ENCODE measurements around the gene RIT2.

The RIT2 gene

DNA sequence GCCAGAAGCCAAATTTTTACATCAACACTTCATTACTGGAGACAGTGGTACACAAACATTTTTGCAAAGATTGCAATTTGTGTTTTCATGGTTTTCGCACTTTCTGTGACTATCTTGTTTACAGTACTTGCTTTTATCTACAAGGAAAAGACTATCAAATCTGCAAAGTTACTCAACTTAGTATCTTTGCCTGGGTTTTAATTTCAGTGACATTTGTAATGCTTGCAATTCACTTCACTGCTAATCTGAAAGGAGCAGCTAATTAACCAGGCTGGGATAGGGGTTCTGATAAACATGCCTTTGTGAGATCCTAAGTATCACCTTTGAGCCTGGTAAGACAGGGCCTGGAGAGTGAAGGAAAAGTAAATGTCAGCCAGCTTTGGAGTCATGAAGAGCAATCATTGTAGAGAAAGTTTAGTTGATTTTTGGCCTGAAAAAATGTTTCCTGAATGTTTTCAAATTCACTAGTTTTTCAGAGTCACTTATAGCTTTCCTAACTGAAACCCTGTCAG, 194.2 kb downstream of the RIT2 start:
- no peak for DNase-seq

DNA sequence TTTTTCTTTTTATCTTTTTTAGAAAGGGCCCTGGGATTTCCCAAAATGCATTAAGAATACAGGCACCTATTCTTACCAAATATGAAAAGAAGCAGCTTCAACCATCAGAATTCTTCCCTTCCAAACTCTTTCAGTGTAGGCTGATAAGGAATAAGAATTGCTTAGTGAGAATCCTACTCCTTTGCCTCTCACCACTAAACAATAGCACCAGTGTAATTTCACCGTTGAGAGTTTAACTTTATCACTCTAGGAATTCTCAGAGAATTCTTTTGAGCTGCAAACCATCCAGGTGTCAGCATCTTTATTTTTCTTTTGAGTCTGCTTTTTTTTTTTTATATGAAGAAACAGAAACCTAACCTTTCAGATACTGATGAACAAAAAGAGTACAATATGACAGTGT, 194.9 kb downstream of the RIT2 start:
- DNase-seq, result no peak

DNA sequence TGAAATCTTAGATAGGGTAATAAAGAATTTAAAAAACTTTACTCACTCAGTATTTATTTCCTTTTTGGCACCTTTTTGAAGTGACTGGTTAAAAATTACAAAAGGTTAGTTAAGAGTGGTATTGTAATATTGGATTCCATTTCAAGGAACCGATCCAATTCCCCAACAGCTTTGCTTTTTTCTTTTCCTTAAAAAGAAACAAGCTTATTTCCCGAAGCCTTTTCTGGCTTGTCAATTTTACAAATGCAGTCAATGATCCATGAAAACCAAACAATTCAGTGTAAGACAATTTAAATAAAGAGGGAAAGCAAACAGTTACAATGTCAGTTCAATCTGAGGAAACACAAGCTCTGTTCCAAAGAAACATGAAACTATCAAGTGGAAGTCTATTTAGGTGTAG, 200.2 kb downstream of the RIT2 start:
- no peak for DNase-seq

DNA sequence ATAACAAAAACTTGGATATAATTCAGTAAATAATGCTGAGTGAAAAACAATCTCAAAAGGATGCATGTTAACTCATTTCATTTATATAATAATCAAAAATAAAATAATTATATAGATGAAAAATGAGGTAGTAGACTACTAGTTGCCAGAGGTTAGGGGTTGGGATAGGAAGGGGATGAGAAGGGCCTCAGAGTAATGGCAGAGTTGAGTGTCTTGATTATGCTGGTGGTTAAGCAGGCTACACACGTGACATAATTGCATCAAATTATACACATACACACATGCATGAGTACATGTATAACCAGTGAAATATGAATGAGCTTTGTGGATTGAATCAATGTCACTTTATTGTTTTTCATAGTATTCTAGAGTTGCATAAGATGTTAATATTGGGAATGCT, 201.0 kb downstream of the RIT2 start:
- DNase-seq, result no peak

DNA sequence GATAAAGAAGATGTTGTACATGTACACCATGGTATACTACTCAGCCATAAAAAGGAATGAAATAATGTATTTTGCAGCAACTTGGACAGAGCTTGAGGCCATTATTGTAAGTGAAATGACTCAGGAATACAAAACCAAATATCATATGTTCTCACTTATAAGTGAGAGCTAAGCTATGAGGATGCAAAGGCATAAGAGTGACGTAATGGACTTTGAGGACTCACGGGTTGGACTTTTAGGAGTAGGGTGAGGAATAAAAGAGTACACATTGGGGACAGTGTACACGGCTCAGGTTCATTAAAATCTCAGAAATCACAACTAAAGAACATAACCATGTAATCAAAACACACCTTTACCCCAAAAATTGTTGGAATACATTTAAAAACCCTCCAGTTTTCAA, 206.4 kb downstream of the RIT2 start:
- DNase-seq, result no peak

DNA sequence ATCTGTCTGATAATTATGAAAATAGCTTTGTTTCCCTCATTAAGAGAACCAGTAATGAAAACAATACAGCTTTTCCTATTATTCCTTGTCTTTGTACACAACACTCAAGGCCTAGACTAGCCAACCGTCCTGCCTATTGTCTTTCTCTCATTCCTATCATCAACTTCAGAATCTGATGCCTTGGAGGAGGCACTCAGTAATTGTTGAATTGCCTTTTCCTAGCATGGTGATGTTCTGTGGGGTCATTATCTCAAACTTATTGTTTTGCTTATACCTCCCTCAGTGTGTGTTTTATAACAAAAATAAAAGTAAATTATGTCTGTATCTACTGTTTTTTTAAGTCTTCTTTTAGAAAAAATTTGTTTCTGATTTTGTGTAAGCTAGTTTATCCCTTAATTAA, 208.7 kb downstream of the RIT2 start:
- no peak for DNase-seq

DNA sequence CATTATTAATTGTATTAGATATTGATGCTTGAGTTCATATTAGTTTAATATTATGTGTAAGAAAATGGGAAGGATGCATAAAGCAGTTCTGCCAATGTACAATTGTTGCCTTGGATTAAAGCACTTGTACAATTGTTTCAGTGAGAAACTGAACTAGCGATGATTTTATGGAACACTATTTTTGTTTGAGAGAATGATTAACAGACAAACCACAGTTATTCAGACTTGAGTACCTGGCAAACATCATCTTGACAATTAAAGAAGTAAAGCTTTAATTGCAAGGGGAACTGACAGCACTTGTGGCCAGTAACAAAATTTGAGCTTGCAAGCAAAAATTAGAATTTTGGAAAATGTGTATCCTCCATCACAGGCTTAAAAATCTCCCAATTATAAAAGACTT, 214.3 kb downstream of the RIT2 start:
- no peak for DNase-seq

DNA sequence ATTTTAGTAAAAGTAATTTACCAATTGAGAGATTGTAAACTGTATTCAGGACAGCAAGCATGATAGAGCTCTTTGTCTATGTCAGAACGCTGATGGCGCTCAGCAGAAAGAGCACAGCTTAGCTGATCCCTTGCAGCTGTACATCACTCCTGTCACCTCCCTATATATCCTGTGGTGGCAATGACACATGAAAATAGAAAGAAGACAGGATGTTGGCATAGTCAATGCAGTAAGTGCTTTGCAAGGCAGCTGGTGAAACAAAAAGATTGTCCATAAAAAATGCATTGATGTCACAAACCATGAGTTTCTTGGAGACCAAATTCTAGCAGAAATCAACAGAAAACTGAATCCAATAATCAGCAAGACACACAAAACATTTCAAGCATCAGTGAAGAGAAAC, 221.5 kb downstream of the RIT2 start:
- DNase-seq, result no peak

DNA sequence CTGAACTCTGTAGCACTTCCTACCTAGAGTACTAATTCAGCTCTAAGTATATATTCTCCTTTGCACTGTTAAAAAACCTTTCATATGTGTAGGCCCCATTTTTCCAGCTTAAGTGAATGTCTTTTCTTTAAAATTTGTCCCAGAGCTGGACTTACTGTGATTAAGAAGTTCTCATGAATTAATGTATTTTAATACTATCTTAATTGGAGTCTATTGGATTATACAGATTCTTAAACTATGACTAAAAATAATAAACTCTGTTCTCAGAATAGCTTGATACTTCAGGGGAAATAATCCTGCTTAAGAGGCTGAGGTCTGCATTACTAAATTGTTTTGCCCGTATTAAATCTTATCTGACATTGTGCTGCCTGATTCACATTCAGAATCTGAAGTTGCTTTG, 223.3 kb downstream of the RIT2 start:
- no peak for DNase-seq

DNA sequence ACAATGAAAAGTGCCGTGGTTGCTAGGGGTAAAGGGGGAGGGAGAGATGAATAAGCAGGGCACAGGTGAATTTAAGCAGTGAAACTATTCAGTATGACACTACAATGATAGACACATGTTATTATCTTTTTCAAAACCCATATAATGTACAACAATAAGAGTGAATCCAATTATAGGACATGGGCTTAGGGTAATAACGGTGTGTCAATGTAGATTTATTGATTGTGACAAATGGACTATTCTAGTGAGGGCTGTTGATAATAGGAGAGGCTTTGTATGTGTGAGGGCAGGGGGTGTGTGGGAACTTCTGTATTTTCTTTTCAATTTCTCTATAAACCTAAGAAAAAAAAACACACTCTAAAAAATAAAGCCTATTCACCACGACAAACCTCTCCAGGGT, 223.8 kb downstream of the RIT2 start:
- DNase-seq, result no peak

DNA sequence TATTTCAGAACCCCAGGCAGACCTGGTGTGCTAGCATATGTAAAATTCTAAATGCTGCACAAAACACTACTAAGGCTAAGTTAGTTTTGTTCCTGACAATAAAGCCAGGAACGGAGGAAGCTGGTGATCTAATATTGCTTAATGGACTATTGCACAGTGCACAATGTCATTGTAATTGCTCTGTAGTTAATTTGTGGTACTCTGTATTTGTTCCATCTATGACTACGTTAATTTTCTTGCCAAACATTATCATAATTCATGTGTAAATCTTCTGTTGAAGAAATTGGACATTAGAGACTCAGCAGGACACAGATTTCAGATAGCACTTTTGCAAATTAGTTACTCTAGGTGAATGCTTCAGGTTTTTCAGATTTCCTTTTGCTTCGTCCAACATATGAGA, 232.3 kb downstream of the RIT2 start:
- DNase-seq, result no peak

DNA sequence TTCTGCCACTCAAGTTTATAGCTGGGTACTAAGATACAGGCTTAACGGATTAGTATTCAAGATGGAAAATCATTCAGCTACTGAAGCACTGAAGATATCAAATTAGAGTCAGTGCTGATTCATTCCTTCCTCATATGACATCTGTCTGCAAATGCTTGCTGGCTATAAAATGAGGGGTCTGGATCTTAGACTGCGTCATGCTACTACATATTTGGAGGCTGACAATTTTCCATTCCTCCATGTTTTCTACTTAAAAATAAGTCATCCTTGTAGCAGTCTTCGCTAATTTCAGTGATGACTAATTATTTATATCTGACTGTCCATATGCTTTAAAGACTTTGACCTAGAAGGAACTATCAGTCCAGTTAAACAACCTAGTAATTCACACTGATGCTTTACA, 233.4 kb downstream of the RIT2 start:
- no peak for DNase-seq

DNA sequence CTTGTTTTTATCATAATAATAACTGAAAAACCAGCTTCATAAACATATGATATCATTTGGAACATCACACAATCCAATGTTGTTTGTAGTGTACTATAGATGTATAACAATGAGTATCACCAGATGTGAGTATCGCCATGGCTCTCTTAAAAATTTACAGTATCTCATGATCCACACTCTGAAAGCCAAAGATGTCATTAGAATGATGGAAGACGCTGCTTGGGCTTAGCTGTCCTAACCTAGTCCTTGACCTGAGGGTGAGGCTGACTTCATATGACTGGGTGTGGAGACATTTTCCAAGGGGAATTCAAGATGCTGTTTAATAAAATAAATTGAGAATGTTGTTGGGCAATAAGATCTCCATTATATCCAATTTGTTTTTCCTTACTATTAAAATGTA, 242.6 kb downstream of the RIT2 start:
- DNase-seq, result no peak

DNA sequence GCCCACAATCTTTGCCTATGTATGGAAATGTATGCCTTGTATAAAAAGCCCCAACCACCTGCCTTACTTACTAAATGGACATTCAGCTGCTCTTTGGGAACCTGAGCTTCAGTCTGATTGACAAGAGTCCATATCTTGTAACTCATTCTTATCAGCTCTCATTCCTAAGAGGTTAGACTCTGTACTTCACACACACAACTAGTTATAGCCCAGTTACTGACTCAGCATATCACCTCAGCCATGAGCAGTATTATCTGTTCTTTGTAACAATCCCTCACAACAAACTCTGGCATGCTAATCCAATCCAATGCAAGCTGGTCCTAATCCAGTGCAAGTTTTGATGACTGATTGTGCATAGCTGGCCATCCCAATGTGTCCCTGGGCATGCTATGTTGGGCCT, 250.6 kb downstream of the RIT2 start:
- no peak for DNase-seq

DNA sequence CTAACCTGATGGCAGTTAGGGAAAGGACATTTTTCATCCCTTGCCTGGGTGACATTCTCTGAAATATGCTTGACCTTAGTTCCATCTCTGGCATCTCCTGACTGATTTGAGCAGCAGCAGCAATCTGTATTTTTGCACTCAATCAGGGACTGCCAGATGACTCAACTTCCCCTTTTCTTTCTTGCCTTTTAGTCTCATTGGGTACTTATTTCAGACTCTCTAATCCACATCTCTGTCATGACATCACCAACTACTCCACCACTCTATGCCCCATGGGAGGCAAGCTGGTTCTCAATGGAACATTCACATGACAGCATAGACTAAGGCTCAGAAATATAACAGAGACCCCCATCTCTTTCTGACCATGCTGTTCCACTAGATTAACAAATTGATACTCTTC, 254.2 kb downstream of the RIT2 start:
- DNase-seq, result no peak

DNA sequence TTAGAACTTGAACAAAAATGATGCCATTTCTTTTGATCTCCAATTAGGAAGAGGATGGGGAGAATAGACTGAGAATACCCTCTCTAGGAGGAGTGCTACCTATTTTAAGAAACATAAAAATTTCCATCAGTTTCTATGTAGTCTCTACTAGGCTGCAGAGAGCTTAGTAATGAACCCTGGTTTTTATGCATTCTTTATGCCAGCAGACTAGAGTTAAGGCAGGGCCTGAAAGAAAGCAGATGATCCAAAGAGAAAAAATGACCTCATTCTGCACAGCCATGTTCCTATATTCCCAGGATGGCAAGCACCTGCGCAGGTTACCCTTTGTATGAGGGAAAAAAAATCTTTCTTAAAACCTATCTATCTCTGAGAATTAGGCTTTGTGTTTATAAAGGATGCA, 254.9 kb downstream of the RIT2 start:
- no peak for DNase-seq

DNA sequence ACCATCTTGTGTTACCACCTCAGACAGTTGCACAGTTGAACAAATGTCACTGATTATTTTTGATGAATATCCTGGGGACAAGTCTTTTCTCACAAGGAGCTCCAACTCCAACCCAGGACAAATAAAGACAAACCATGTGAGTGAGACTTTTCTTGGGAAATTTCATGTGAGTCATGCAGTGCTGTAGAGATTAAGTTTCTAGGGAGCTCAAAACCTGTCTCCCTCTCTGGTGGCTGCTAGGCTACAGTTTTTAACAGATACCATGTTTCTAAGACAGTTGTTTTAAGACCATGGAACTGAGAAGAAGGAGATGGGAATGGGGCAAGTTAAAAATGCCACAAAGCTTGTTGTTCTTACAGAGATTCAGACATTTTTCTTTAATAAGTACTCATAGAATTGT, 255.5 kb downstream of the RIT2 start:
- no peak for DNase-seq

DNA sequence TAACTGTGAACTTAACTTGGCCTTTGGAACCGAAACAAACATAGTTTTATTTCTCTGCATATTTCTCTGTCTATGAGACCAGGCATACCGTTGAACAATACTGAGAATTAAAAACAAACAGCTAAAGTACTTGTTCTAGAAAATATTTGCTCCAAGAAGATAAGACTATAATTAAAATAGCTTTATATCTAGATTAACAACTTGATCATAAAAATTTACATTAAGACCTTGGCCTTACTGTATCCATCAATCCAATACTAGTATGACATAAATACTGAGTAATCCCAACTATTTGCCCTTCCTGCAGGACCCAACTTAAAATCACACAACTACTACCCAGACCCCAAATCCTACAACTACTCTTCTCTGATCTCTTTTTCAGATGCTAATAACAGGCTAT, 260.9 kb downstream of the RIT2 start:
- DNase-seq, result no peak

DNA sequence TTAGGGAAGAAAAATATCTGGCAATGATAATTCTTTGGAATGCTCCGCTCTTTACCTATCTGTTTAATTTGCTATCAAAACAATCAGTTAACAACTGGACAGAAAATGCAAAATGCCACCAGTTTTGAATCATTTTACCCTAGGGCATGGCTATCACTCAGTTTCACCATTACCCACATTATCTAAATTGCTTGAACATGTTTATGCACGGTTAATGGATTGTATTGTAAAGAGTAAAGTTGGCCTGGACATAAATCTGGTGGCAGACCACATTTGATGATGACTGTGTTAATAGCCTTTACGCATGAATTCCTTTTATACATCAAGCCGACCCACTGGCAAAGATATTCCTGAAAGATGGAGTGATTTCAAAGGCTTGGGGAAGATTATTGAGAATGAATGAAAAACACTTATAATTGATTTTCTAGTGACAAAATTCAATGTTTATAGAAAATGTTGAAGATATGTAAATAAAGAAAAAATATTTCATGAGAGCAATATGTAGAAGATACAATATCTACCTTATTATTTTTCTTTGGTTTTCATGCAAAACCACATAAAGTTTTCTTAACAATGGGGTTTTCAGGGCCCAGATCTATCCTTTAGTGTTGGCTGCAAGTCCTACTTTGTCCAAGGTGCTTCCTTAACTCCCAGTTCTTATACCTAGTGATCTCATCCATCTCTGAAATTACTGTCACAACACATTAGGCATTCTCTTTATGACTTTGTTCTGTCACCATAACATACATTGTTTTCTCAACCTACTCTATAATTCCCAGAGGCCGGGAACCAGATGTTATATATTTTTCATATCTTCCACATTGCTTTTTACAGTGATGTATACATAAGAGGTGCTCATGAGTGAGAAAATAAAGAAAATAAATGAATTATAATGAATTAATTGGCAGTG, 265.1 kb downstream of the RIT2 start:
- DNase-seq, result no peak

DNA sequence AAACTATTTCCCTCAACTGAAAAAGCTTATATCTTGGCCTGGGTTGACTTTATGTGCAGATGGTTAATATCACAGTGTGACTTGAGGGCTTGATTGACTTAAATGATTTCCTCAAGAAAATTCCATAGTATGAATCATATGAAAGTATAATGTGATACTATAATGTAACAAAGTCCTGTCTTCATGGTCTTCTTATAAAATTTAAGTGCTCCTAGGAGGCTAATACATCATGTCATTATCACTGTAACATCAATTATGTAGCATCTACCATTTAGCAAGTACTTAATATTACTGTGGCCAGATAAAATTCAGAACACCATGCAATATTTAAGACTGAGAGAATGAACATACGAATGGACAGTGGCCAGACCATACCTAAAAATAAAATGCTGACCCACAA, 276.1 kb downstream of the RIT2 start:
- DNase-seq, result no peak

DNA sequence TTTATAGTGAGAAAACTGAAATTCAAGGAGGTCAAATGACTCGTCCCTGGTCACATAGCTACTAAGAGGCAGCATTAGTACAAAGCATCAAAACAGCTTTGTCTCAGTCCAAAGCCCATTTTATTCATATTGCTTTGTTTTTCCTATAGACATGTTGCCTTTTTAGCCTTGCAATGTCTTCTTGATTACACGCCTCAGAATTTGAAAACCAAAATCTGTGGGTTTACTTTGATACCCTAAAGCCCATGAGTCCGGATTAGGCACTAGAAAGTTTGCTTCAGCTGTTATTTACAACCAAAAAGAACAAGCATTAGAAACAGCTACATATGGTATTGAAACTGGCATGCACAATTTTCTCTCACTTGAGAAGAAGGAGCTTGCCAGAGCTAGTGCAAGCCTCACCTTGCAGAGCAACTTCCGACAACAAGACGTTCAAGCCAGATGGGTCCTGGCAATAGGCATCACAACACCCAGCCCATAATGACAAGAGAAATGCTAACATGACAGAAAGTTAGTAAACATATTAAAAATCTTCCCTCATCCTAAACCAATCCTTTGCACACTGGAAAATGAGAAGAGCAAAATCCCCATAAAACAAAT, 276.8 kb downstream of the RIT2 start:
- no peak for DNase-seq

DNA sequence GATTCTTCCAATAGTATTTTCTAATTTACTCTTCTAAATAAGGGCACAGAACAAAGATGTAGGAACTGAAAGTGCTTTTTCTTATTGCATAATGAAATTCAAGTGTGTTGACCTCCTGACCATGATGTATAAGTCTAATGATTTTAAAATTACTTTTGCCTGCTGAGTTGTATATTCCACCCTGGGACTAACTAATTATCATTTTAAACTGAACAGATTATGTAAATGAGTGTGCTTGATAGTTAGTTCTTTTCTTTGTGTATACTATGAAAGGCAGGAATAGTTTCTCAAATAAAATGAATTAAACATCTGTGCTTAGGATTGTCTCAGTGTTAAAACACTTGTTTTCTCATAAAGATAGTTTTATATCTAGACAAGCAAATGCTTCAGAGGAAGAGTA, 284.5 kb downstream of the RIT2 start:
- DNase-seq, result no peak

DNA sequence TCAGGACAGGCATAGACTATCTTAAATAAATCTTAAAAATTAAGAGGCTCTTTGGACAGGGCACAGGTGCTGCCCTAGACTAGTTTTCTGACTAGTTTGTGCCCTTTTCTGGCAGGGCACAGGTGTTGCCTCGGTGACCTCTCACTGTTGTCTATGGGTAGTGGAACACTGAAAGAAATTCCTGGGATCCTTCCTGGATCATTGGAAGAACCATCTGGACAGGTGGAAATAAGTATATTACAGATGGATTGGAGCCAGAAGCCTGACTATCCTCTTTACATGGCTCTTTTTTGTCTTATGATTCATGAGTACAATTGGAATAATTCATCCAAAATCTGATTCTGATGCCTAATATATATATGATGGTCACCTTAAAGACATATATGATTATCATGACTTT, 286.6 kb downstream of the RIT2 start:
- DNase-seq, result no peak

DNA sequence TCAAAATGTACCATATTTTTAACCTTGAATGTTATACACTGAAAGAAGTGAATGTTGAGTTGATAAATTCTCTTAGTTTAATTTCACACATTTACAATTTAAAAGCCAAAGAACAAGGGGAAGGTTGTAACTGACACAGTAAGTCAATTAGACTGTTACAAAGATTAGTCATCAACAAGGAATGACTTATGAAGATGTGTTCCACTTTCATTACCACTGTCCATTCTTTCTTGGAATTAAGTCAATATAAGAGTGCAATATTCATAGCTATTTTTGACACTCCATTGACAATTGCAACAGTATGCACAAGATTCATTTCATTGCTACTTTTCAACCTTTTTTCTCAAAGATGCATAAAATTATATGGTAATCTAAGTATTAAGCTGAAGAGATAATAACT, 291.3 kb downstream of the RIT2 start:
- no peak for DNase-seq

DNA sequence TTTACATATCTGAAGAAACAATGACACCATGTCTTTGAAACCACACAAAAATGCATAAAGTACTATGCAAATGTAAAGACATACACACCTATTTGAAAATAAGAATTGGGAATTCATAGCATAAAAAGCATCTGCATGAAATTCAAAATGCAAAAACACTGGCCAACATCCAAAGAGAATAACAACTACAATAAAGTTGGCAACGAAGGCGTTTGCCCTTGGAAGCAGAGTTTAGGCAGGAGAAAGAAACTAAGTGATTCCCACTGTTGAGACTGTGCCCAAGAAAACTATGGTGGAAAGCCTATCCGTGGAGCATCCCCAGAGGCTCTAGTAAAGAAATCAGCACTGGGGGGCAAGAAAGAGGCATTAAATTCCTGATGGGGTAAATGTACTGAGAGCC, 292.8 kb downstream of the RIT2 start:
- no peak for DNase-seq

Measured in activated CD4-positive, alpha-beta T cell treated with anti-CD3 and anti-CD28 coated beads, Interleukin-2, amount 50 U/mL, for 1 hour (primary cell).